DMS153 treated with DMSO at 0.1 percent for 48 hours (cell line): ENCODE measurements around the gene TRMO.
A peak's percentile ranks its signal among the peaks of the same experiment; 100 is the strongest.
"Not testable (repeated sequence)": the region's sequence is repeated elsewhere in the genome, so short reads cannot be mapped to it uniquely, and the experiment has no call there.

Experiments used
- DNase-seq: peaks from one replicate; lab custom pipeline; 2025; ENCODE audit not compliant: unreplicated experiment; lab: John Stamatoyannopoulos, UW

The TRMO gene

GRCh38 chr9:97921959-97922724 is at the start of gene TRMO:
TSS of gene TRMO (minus strand) at chr9:97922500. CDS start at chr9:97922493, 7 bp downstream.
- DNase-seq = peak; percentile 97

- no peak for DNase-seq
Measured at GRCh38 chr9:97970165-97970564, 47.9 kb upstream of the TRMO start.

- DNase-seq = no peak
Measured at GRCh38 chr9:97969014-97969413, 46.7 kb upstream of the TRMO start.

- no peak for DNase-seq
Measured at GRCh38 chr9:97966493-97966892, 44.2 kb upstream of the TRMO start.

GRCh38 chr9:97964901-97965300 is 42.6 kb upstream of the TRMO start:
- DNase-seq = no peak

- no peak for DNase-seq
Measured at GRCh38 chr9:97963232-97963631, 40.9 kb upstream of the TRMO start.

- DNase-seq = no peak
Measured at GRCh38 chr9:97962575-97962974, 40.3 kb upstream of the TRMO start.

GRCh38 chr9:97962136-97962535 is 39.8 kb upstream of the TRMO start:
- DNase-seq = no peak

GRCh38 chr9:97961361-97961760 is 39.1 kb upstream of the TRMO start:
- no peak for DNase-seq

- DNase-seq = not testable (repeated sequence)
Measured at GRCh38 chr9:97960678-97961328, 38.5 kb upstream of the TRMO start.

GRCh38 chr9:97959585-97959984 is 37.3 kb upstream of the TRMO start:
- no peak for DNase-seq

- no peak for DNase-seq
Measured at GRCh38 chr9:97958812-97959511, 36.7 kb upstream of the TRMO start.

- DNase-seq = no peak
Measured at GRCh38 chr9:97956331-97956730, 34.0 kb upstream of the TRMO start.

GRCh38 chr9:97954550-97954989 is 32.3 kb upstream of the TRMO start:
- peak; percentile 39 for DNase-seq

- not testable (repeated sequence) for DNase-seq
Measured at GRCh38 chr9:97950873-97951272, 28.6 kb upstream of the TRMO start.

- not testable (repeated sequence) for DNase-seq
Measured at GRCh38 chr9:97947094-97947493, 24.8 kb upstream of the TRMO start.

GRCh38 chr9:97945470-97945869 is 23.2 kb upstream of the TRMO start:
- DNase-seq = not testable (repeated sequence)

GRCh38 chr9:97944612-97945011 is 22.3 kb upstream of the TRMO start:
- no peak for DNase-seq

GRCh38 chr9:97943308-97943855 is 21.1 kb upstream of the TRMO start:
- no peak for DNase-seq

- DNase-seq = no peak
Measured at GRCh38 chr9:97941323-97941722, 19.0 kb upstream of the TRMO start.

GRCh38 chr9:97940741-97941140 is 18.4 kb upstream of the TRMO start:
- DNase-seq = no peak

- DNase-seq = no peak
Measured at GRCh38 chr9:97940233-97940632, 17.9 kb upstream of the TRMO start.
